ENCODE data around the gene MBD5. TPM values are rescaled to one million over a fixed set of nuclear protein-coding genes. Genes with fewer than 3 reads are reported as not detected.

The MBD5 gene
- total RNA-seq, 1 donor from 2014 or later: 100 TPM

- no peak for TF ChIP-seq CTCF (IDR thresholded peaks at IDR 0.05; ENCODE audit: unreplicated experiment)
- no peaks in the 10 kb centered on the region for H3K27me3 Mint-ChIP-seq (ENCODE audit: low read depth)
Observed at GRCh38 chr2:148259674-148260073, 238.8 kb downstream of the MBD5 start.

GRCh38 chr2:148263890-148264289 is 243.0 kb downstream of the MBD5 start:
- TF ChIP-seq CTCF (IDR thresholded peaks at IDR 0.05; ENCODE audit: unreplicated experiment): no peak
- Mint-ChIP-seq H3K27ac (no peak overlapping the region), H3K27me3 (ENCODE audit: low read depth) (no peaks in the 10 kb centered on the region), H3K9me3 (peaks cover 15% of the 10 kb centered on the region), H3K4me3 (no peak overlapping the region), H3K4me1 (no peaks in the 10 kb centered on the region), H3K36me3 (peaks cover 21% of the 10 kb centered on the region)
- no peak for DNase-seq (ENCODE audit: low spot score in 2 of 2, unreplicated experiment in 2 of 2)

More at GRCh38 chr2:148259674-148260073, 238.8 kb downstream of the MBD5 start:
- peaks cover 24% of the 10 kb centered on the region for H3K9me3 Mint-ChIP-seq
- H3K4me3 Mint-ChIP-seq: no peak overlapping the region
- peaks cover 59% of the 10 kb centered on the region for H3K36me3 Mint-ChIP-seq
- DNase-seq (ENCODE audit: low spot score in 2 of 2, unreplicated experiment in 2 of 2): no peak
- H3K27ac Mint-ChIP-seq: no peak overlapping the region
- no peaks in the 10 kb centered on the region for H3K4me1 Mint-ChIP-seq

GRCh38 chr2:148273158-148273691 is 252.3 kb downstream of the MBD5 start:
- H3K27me3 Mint-ChIP-seq (ENCODE audit: low read depth): no peaks in the 10 kb centered on the region
- peaks cover 7% of the 10 kb centered on the region for H3K36me3 Mint-ChIP-seq
- H3K9me3 Mint-ChIP-seq: peaks cover 8% of the 10 kb centered on the region
- peaks cover 15% of the 10 kb centered on the region for H3K4me1 Mint-ChIP-seq
- H3K4me3 Mint-ChIP-seq: no peak overlapping the region
- DNase-seq (ENCODE audit: low spot score in 2 of 2, unreplicated experiment in 2 of 2): no peak
- H3K27ac Mint-ChIP-seq: peak overlapping the region; percentile 61
- no peak for TF ChIP-seq CTCF (IDR thresholded peaks at IDR 0.05; ENCODE audit: unreplicated experiment)

GRCh38 chr2:148279216-148279615 is 258.3 kb downstream of the MBD5 start:
- no peaks in the 10 kb centered on the region for H3K9me3 Mint-ChIP-seq
- H3K27me3 Mint-ChIP-seq (ENCODE audit: low read depth): no peaks in the 10 kb centered on the region
- H3K36me3 Mint-ChIP-seq: peaks cover 4% of the 10 kb centered on the region
- H3K4me3 Mint-ChIP-seq: no peak overlapping the region
- peaks cover 6% of the 10 kb centered on the region for H3K4me1 Mint-ChIP-seq
- no peak for DNase-seq (ENCODE audit: low spot score in 2 of 2, unreplicated experiment in 2 of 2)
- no peak for TF ChIP-seq CTCF (IDR thresholded peaks at IDR 0.05; ENCODE audit: unreplicated experiment)
- H3K27ac Mint-ChIP-seq: no peak overlapping the region

- H3K4me1 Mint-ChIP-seq: peaks cover 8% of the 10 kb centered on the region
- peaks cover 3% of the 10 kb centered on the region for H3K9me3 Mint-ChIP-seq
- peaks cover 6% of the 10 kb centered on the region for H3K36me3 Mint-ChIP-seq
- TF ChIP-seq CTCF (IDR thresholded peaks at IDR 0.05; ENCODE audit: unreplicated experiment): no peak
- H3K4me3 Mint-ChIP-seq: no peak overlapping the region
- DNase-seq (ENCODE audit: low spot score in 2 of 2, unreplicated experiment in 2 of 2): no peak
- no peaks in the 10 kb centered on the region for H3K27me3 Mint-ChIP-seq (ENCODE audit: low read depth)
- H3K27ac Mint-ChIP-seq: no peak overlapping the region
Observed at GRCh38 chr2:148282201-148282600, 261.3 kb downstream of the MBD5 start.

- Mint-ChIP-seq H3K4me1 (no peaks in the 10 kb centered on the region), H3K4me3 (no peak overlapping the region), H3K9me3 (peaks cover 19% of the 10 kb centered on the region), H3K36me3 (peaks cover 20% of the 10 kb centered on the region), H3K27ac (no peak overlapping the region), H3K27me3 (ENCODE audit: low read depth) (no peaks in the 10 kb centered on the region)
- no peak for TF ChIP-seq CTCF (IDR thresholded peaks at IDR 0.05; ENCODE audit: unreplicated experiment)
- no peak for DNase-seq (ENCODE audit: low spot score in 2 of 2, unreplicated experiment in 2 of 2)
Observed at GRCh38 chr2:148292431-148292830, 271.5 kb downstream of the MBD5 start.
